HEK293 (cell line): ENCODE data around the gene KAT2B.

ENCODE experiments used
- GLIS1 ChIP-seq: fragments of 450-650 bp; formaldehyde crosslinking; IDR thresholded peaks from 2 replicates; pipeline ENCODE4 v1.5.1; 2016; ENCODE audit warnings: missing biosample characterization, missing genetic modification characterization
- HOXD13 ChIP-seq: sonication (generic); formaldehyde crosslinking; IDR thresholded peaks from 2 replicates; pipeline ENCODE4 v1.8.0; 2022; ENCODE audit warnings: missing genetic modification reagents, borderline replicate concordance
- KLF7 ChIP-seq: fragments of 450-650 bp; formaldehyde crosslinking; IDR thresholded peaks from 2 replicates; pipeline ENCODE4 v1.5.1; 2016; ENCODE audit warnings: missing biosample characterization, missing genetic modification characterization, borderline replicate concordance
- ZFP69B ChIP-seq: fragments of 450-650 bp; formaldehyde crosslinking; IDR thresholded peaks from 2 replicates; pipeline ENCODE4 v1.5.1; 2016; ENCODE audit warnings: missing biosample characterization, missing genetic modification characterization
- ZNF521 ChIP-seq: fragments of 450-650 bp; formaldehyde crosslinking; IDR thresholded peaks from 2 replicates; pipeline ENCODE4 v1.5.1; 2017; ENCODE audit warnings: missing biosample characterization, mild to moderate bottlenecking, missing genetic modification characterization
- ZNF768 ChIP-seq: fragments of 450-650 bp; formaldehyde crosslinking; IDR thresholded peaks from 2 replicates; pipeline ENCODE4 v1.5.1; 2018; ENCODE audit warnings: missing biosample characterization, mild to moderate bottlenecking, missing genetic modification characterization
- ZNF792 ChIP-seq: fragments of 450-650 bp; formaldehyde crosslinking; IDR thresholded peaks from 2 replicates; pipeline ENCODE4 v1.5.1; 2016; ENCODE audit warnings: missing biosample characterization, missing genetic modification characterization
- ZSCAN23 ChIP-seq: fragments of 450-650 bp; formaldehyde crosslinking; IDR thresholded peaks from 2 replicates; pipeline ENCODE4 v1.5.1; 2016; ENCODE audit warnings: missing biosample characterization, missing genetic modification characterization
- TF ChIP-seq, protein P1 (sequence below): fragments of 450-650 bp; formaldehyde crosslinking; IDR thresholded peaks from 2 replicates; pipeline ENCODE4 v1.5.1; 2016; ENCODE audit warnings: missing biosample characterization, missing genetic modification characterization
- TF ChIP-seq, protein P2 (sequence below): fragments of 450-650 bp; formaldehyde crosslinking; IDR thresholded peaks from 2 replicates; pipeline ENCODE4 v1.5.1; 2017; ENCODE audit warnings: missing biosample characterization, missing genetic modification characterization
- TF ChIP-seq, protein P3 (sequence below): fragments of 450-650 bp; formaldehyde crosslinking; IDR thresholded peaks from 2 replicates; pipeline ENCODE4 v1.5.1; 2017; ENCODE audit warnings: missing biosample characterization, missing genetic modification characterization

DNA sequence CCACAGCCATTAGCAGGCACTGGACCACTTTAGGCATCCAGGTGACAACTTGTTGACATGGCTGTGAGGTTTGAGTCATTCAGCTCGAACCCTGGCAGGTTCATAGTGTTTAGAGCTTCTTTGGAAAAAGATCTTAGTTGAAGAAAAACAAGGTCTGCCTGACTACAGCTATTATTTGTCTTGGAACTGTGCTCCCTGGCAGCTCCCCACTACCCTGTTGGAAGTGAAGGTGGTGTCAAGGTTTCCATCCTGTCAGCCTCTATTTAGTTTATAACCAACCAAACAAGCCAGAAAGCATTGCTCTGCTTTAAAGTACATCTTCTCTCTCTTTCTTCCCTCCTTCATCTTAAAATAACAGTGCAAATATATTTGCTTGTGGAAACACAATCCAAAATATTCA lies 56.8 kb downstream of the KAT2B start:
- no peak for TF ChIP-seq ZNF521
- TF ChIP-seq, protein P1, sequence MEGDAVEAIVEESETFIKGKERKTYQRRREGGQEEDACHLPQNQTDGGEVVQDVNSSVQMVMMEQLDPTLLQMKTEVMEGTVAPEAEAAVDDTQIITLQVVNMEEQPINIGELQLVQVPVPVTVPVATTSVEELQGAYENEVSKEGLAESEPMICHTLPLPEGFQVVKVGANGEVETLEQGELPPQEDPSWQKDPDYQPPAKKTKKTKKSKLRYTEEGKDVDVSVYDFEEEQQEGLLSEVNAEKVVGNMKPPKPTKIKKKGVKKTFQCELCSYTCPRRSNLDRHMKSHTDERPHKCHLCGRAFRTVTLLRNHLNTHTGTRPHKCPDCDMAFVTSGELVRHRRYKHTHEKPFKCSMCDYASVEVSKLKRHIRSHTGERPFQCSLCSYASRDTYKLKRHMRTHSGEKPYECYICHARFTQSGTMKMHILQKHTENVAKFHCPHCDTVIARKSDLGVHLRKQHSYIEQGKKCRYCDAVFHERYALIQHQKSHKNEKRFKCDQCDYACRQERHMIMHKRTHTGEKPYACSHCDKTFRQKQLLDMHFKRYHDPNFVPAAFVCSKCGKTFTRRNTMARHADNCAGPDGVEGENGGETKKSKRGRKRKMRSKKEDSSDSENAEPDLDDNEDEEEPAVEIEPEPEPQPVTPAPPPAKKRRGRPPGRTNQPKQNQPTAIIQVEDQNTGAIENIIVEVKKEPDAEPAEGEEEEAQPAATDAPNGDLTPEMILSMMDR (tag by site-specific recombination): no peak
- TF ChIP-seq ZFP69B: no peak
- TF ChIP-seq ZNF768 (tag by site-specific recombination): no peak
- TF ChIP-seq ZNF792 (tag by site-specific recombination): no peak
- no peak for TF ChIP-seq ZSCAN23
- TF ChIP-seq HOXD13 (CRISPR knock-in tag): no peak
- no peak for TF ChIP-seq KLF7 (tag by site-specific recombination)
- TF ChIP-seq, protein P2, sequence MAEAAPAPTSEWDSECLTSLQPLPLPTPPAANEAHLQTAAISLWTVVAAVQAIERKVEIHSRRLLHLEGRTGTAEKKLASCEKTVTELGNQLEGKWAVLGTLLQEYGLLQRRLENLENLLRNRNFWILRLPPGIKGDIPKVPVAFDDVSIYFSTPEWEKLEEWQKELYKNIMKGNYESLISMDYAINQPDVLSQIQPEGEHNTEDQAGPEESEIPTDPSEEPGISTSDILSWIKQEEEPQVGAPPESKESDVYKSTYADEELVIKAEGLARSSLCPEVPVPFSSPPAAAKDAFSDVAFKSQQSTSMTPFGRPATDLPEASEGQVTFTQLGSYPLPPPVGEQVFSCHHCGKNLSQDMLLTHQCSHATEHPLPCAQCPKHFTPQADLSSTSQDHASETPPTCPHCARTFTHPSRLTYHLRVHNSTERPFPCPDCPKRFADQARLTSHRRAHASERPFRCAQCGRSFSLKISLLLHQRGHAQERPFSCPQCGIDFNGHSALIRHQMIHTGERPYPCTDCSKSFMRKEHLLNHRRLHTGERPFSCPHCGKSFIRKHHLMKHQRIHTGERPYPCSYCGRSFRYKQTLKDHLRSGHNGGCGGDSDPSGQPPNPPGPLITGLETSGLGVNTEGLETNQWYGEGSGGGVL: no peak
- TF ChIP-seq GLIS1: no peak
- TF ChIP-seq, protein P3, sequence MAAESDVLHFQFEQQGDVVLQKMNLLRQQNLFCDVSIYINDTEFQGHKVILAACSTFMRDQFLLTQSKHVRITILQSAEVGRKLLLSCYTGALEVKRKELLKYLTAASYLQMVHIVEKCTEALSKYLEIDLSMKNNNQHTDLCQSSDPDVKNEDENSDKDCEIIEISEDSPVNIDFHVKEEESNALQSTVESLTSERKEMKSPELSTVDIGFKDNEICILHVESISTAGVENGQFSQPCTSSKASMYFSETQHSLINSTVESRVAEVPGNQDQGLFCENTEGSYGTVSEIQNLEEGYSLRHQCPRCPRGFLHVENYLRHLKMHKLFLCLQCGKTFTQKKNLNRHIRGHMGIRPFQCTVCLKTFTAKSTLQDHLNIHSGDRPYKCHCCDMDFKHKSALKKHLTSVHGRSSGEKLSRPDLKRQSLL (tag by site-specific recombination): no peak
